HG03565 (cell line): ENCODE data around the gene C3orf70.

Experiments used
- ATAC-seq: cut with Tn5 transposase; IDR thresholded peaks from one replicate; pipeline ENCODE4 v1.9.1; 2021; ENCODE audit warnings: mild to moderate bottlenecking, moderate library complexity; ENCODE audit not compliant: unreplicated experiment

Gene C3orf70

GRCh38 chr3:185089343-185089742, 63.5 kb downstream of the C3orf70 start:
- ATAC-seq = no peak

GRCh38 chr3:185087419-185087818, 65.4 kb downstream of the C3orf70 start:
- no peak for ATAC-seq

DNA sequence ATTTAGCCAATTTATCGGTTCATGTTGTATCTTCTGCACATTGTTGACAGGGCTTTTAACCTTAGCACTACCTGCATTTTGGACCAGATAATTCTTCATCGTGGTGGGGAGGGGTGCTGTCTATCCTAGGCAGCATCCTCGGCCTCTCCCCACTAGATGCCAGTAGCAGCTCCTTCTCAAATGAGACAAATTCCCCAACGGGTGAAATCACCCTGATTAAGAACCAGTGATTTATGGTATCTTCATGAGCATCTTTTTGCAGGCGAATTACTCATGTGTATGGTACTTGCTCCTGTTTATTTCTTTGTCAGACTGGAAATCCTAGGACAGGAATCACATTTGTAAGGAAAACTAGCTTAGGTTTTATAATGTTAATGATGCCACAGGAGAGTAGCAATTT, 68.0 kb downstream of the C3orf70 start:
- no peak for ATAC-seq

DNA sequence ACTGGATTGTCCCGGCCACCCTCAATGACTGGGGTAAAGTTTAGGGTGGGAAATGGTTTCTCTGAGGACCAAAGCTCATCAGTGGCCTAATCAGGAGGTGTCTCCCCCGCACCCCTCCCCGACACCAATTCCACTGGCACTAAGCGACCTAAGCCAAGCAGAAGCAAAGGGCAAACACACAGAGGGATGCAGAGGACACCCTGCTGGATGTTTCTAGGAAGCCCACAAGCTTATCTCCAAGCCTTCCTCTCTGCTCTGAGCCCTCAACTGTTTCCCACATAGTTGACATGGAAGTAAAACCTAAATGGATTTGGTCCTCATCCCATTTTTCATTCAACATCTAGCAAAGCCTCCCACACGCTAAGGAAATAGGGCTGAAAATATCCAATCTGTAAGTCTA, 68.5 kb downstream of the C3orf70 start:
- no peak for ATAC-seq

DNA sequence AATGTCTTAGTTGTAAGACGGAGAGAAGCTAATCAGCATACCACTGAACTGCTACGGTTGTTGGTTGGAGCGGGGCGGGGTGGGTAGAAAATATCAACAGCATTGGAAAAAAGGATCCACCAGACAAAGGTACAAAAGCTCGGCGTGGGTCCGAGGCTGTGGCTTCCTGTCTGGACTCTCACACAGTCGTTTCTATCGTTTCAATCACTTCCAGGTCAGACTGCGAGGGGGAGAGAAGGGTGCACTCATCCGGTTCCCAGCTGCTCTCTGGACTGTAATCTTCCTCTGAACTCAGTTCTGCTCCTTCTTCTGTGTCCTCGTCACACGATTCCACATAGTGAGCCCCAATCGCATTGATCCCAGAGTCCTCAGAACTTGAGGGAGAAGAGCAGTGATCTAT, 70.0 kb downstream of the C3orf70 start:
- no peak for ATAC-seq

- ATAC-seq = no peak
These were observed 70.7 kb downstream of the C3orf70 start for GRCh38 chr3:185082149-185082548.

- ATAC-seq = no peak
These were observed 71.3 kb downstream of the C3orf70 start for GRCh38 chr3:185081521-185081920.

- no peak for ATAC-seq
These were observed 73.2 kb downstream of the C3orf70 start for GRCh38 chr3:185079625-185080024.

DNA sequence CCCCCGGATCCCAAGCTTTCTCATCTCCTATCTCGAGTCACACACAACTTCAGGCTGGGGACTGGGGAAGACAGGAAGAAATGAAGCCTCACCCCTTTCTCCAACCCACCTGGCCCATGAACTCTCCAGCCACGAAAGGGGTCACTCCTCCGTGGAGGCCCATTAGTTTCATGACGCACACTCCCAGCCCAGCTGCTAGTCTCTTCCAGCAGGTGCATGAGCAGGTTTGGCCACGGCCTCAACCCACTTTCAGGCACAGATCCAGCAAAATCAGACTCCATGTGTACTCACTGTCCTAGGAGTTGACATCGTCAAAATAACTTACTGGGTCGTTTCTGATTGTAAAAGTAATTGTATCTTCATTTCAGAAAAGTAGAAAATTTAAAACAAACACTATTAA, 76.6 kb downstream of the C3orf70 start:
- ATAC-seq = no peak

GRCh38 chr3:185075547-185075946, 77.3 kb downstream of the C3orf70 start:
- no peak for ATAC-seq

- no peak for ATAC-seq
These were observed 81.5 kb downstream of the C3orf70 start for GRCh38 chr3:185071287-185071800.

GRCh38 chr3:185070491-185071286, 82.2 kb downstream of the C3orf70 start:
- no peak for ATAC-seq

- ATAC-seq = no peak
These were observed 83.5 kb downstream of the C3orf70 start for GRCh38 chr3:185069037-185070030.

DNA sequence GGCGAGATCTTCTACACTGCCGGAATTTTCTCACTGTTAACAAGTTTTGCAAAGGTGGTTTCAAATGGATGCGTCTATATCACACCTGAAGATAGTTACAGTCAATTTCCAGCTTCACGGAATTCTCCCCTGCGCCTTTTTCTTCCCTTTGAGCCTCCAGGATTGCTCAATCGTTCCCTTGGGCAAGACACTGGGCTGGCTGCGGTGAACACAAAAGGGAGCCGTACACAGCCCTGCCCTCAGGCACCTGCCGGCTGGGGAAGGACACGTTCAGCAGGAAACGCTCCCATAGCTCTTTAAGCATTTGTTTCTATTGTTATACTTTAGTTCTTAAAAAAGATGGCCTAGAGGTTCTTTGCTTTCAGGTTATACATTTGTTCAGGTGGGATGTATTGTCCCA, 85.7 kb downstream of the C3orf70 start:
- no peak for ATAC-seq

- no peak for ATAC-seq
These were observed 86.6 kb downstream of the C3orf70 start for GRCh38 chr3:185066251-185066650.

GRCh38 chr3:185065059-185065458, 87.8 kb downstream of the C3orf70 start:
- no peak for ATAC-seq

DNA sequence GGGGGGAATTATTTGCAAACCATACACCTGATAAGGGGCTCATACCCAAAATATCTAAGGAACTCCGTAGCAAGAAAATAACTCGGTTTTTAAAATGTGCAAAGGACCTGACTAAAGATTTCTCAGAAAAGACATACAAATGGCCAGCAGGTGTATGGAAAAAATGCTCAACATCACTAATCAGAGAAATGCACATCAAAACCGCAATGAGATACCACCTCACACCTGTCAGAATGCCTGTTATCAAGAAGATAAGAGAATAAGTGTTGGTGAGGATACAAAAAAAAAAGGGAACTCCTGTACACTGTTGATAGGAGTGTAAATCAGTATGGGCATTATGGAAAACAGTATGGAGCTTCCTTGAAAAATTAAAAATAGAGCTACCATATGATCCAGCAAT, 89.4 kb downstream of the C3orf70 start:
- no peak for ATAC-seq

- no peak for ATAC-seq
These were observed 90.7 kb downstream of the C3orf70 start for GRCh38 chr3:185062191-185062590.

GRCh38 chr3:185060655-185061054, 92.2 kb downstream of the C3orf70 start:
- ATAC-seq = no peak

DNA sequence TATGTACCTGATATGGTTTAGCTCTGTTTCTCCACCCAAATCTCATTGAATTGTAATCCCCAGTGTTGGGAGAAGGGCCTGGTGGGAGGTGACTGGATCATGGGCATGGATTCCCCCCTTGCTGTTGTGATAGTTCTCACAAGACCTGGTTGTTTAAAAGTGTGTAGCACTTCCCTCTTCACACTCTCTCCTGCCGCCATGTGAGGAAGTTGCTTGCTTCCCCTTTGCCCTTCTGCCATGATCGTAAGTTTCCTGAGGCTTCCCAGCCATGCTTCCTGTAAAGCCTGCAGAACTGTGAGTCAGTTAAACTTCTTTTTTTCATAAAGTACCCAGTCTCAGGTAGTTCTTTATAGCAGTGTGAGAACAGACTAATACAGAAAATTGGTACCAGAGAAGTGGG, 93.1 kb downstream of the C3orf70 start:
- no peak for ATAC-seq

DNA sequence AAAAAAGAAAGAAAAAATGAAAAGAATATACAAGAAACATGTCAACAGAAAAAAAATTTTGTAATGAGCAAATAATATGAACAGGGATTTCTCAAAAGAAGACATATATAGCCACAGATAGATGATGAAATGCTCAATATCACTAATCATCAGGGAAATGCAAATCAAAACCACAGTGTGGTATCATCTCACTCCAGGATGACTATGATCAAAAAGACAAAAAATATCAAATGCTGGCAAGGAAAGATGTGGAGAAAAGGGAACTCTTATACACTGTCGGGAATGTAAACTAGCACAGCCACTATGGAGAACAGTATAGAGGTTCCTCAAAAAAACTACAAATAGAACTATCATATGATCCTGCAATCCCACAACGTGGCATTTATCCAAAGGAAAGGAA, 94.1 kb downstream of the C3orf70 start:
- no peak for ATAC-seq

- no peak for ATAC-seq
These were observed 95.0 kb downstream of the C3orf70 start for GRCh38 chr3:185057829-185058228.
